Peyer's patch (tissue), 4 donors: ENCODE results near the gene PXK.

Experiments used
- POLR2A ChIP-seq, 2 donors: fragments of 450-650 bp; IDR thresholded peaks; one replicate each; pipeline ENCODE4 v1.5.1; 2017; ENCODE audit warnings: antibody characterized with exemption in 2 of 2, mild to moderate bottlenecking in 2 of 2, moderate library complexity in 2 of 2
- TF ChIP-seq, protein P1 (sequence below), 6 experiments: fragments of 450-650 bp in 4 of 6; fragments of 200-600 bp in 2 of 6; sonication (generic) in 1 of 6; IDR thresholded peaks; one replicate each; pipeline ENCODE4 v1.5.1; 2017 to 2019; ENCODE audit warnings: antibody characterized with exemption in 6 of 6, mild to moderate bottlenecking in 3 of 6, moderate library complexity in 1 of 6

DNA sequence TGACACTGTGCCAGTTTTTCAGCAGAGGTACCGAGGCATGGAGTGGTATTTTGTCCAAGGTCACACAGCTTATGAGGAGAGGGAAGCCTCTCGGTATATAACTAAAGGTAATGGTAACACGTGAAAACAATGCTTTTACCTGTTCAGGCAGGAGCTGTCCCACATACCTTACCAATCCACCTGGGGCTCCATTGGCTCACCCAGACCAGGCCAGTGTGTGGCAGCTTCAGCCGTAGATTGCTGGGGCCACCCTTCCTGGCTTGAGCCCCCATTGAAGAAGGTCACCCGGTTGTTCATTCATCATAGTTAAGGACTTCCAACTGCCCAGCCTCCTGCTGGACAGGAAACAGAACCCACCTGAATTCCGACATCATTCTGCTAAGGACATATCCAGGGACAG, 35.8 kb upstream of the PXK start:
- TF ChIP-seq, protein P1, sequence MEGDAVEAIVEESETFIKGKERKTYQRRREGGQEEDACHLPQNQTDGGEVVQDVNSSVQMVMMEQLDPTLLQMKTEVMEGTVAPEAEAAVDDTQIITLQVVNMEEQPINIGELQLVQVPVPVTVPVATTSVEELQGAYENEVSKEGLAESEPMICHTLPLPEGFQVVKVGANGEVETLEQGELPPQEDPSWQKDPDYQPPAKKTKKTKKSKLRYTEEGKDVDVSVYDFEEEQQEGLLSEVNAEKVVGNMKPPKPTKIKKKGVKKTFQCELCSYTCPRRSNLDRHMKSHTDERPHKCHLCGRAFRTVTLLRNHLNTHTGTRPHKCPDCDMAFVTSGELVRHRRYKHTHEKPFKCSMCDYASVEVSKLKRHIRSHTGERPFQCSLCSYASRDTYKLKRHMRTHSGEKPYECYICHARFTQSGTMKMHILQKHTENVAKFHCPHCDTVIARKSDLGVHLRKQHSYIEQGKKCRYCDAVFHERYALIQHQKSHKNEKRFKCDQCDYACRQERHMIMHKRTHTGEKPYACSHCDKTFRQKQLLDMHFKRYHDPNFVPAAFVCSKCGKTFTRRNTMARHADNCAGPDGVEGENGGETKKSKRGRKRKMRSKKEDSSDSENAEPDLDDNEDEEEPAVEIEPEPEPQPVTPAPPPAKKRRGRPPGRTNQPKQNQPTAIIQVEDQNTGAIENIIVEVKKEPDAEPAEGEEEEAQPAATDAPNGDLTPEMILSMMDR (IDR thresholded peaks at IDR 0.05): no peak
- no peak for TF ChIP-seq POLR2A (IDR thresholded peaks at IDR 0.05)
